CD4-positive, alpha-beta T cell treated with Interleukin-4 for 1 hour (primary cell): ENCODE measurements around the gene CDCA3.

Experiments used
- DNase-seq, 2 donors: peaks; one replicate each; pipeline ENCODE4 v3.0.0-alpha.2; 2020 to 2022

Gene CDCA3

GRCh38 chr12:6819106-6820030, 31.7 kb downstream of the CDCA3 start:
- DNase-seq, result no peak

DNA sequence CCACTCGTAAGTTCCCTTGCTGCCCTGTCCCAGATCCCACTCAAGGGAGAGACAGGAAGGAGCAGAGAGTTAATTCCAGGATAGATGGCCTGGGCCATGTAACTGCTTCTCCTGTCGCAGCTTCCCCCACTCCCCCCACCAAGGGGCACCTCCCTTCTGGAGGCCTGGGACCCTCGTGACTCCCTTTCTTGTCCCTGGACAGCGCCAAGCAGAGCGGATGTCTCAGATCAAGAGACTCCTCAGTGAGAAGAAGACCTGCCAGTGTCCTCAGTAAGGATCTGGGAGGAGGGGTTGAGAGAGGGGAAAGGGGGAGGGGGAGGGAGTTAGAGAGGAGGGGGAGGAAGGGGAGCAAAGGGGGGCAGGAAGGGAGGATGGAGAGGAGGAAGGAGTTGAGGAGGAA, 32.4 kb downstream of the CDCA3 start:
- DNase-seq, result no peak

DNA sequence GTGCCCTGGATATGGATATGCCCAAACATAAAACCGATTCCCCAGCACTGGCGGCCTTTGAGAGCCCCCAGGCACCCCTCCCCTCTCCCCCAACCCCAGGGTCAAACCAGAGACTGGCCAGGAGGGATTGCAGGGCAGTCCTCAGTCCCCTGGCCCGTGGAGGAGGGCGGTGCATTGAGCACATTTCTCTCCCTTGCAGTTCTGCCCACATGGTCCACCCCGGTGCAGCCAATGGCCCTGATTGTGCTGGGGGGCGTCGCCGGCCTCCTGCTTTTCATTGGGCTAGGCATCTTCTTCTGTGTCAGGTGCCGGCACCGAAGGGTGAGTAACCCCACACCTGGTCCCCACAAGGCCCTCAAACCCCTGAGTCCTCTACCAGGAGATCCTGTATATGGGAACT, 32.9 kb downstream of the CDCA3 start:
- DNase-seq, result no peak

GRCh38 chr12:6817662-6818157, 33.4 kb downstream of the CDCA3 start:
- no peak for DNase-seq

- no peak for DNase-seq
Measured at GRCh38 chr12:6817098-6817497, 34.0 kb downstream of the CDCA3 start.

DNA sequence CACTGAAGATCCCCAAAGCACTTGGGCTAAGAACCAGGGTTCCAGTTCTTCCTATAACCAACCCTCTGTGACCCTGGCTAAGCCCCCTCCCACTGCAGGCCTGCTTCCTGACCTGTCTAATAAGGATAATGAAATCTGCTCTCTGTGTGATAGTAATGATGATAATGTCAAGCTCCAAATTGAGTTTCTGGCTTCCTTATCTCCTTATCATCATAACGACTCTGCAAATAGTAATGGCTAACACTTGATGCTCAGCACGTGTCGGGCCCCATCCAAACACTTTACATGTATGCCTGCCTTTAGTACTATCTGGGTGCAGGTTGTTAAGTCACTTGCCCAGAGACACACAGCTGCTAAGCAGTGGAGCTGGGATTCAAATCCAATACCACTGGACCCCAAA, 34.5 kb downstream of the CDCA3 start:
- DNase-seq, result no peak

- DNase-seq, result no peak
Measured at GRCh38 chr12:6813363-6813762, 37.7 kb downstream of the CDCA3 start.

GRCh38 chr12:6810758-6811157, 40.3 kb downstream of the CDCA3 start:
- DNase-seq, result no peak

DNA sequence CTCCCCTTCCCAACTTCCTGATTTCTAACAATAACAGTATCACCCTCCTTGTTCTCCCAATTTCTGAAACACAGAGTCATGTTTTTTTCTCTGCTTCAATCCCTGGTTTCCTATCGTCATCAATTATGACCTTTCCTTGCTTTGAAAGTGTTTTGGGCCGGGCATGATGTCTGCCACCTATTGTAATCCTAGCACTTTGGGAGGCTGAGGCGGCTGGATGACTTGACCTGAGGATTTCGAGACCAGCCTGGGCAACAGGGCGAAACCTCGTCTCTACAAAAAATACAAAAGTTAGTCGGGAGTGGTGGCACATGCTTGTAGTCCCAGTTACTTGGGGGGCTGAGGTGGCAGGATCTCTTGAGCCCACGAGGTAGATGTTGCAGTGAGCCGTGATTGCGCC, 42.0 kb downstream of the CDCA3 start:
- no peak for DNase-seq

DNA sequence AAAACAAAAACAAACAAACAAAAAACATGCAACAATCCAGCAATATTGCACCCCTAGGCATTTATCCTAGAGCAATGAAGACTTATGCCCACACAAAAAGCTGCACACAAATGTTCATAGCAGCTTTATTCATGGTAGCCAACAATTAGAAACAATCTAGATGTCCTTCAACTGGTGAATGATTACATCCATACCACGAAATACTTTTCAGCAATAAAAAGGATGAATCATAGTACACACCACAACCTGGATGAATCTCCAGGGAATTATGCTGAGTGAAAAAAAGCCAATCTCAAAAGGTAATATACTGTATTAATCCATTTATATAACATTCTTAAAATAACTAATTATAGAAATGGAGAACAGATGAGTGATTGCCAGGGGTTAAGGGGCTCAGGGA, 43.9 kb downstream of the CDCA3 start:
- no peak for DNase-seq

GRCh38 chr12:6799147-6799546, 51.9 kb downstream of the CDCA3 start:
- DNase-seq, result no peak
